NCI-H1694 treated with DMSO at 0.1 percent for 48 hours (cell line): Measurements from ENCODE around the gene LRP1B.

Experiments used
- DNase-seq: peaks from one replicate; lab custom pipeline; 2025; lab: John Stamatoyannopoulos, UW

Gene LRP1B

GRCh38 chr2:140246957-140247356, 1883.9 kb downstream of the LRP1B start:
- DNase-seq: no peak

- no peak for DNase-seq
Observed at GRCh38 chr2:140246058-140246457, 1884.8 kb downstream of the LRP1B start.

GRCh38 chr2:140242889-140243288, 1887.9 kb downstream of the LRP1B start:
- DNase-seq: no peak

DNA sequence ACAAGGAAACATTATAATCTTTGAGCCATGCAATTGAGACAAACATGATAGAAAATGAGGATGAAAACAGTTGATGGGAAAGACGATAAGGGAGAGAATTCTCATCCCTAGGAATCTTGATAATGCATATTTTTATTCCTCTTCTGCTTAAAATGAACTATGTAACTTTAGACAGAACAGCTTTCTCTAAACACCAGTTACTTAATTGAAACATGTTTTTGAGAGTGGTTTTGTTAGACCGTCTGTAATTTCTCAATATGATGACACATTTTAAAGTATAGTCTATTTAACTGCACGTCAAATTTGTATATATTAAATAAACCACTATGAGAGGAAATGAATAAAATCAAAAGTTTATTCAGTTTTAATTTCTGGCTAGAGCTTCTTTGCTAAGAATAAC, 1896.7 kb downstream of the LRP1B start:
- DNase-seq: no peak

DNA sequence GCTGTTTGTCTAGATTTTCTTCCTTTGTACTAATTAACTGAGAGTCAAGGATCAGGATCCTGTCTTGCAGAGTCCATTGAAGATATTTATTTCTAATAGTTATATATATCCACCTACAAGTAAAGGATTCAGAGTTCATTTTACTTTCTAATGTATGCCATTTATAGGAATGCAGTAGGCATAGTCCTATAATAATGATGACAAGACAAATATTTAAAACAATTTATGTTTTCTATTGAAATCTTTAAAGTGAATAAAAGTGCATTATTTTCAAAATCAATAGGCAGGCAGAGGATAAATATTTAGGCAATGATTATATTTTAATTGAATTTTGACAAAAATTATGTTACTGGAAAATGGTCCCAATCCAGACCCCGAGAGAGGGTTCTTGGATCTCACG, 1919.9 kb downstream of the LRP1B start:
- DNase-seq: no peak

- DNase-seq: no peak
Observed at GRCh38 chr2:140205093-140205492, 1925.7 kb downstream of the LRP1B start.

DNA sequence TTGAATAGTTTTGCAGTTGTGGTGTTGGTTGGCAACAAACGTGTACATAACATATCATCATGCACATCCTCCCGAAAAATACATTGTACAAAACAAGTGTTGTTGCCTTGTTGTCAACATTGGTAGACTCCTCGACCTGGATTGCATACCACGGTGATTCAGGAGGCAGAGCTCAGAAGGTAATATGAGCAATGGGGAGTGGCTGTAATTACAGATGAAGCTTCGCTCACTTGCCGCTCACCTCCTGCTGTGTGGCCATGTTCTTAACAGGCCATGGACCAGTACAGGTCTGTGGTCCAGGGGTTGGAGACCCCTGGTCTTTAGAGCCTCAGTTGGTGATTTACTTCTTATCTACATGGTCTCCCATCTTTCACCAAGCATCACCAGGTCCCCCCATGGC, 1927.5 kb downstream of the LRP1B start:
- no peak for DNase-seq

- DNase-seq: no peak
Observed at GRCh38 chr2:140201572-140201971, 1929.2 kb downstream of the LRP1B start.

DNA sequence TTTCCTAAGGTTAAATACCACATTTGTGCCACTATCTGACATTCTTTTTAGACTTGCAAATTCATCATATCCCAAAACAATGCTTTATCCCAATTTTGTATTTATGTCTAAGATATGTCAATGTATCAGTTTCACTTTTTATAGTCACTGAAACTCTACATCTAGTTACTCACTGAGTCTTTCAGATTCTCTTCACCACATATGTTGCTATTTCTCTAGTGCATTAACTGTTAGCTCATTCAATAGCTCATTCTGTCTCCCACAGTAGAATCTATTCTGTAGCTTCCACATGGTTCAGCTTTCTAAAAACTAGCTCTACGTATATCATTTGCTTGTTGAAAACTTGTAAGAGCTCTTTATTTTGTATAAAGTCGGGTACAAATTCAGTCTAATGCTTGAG, 1930.1 kb downstream of the LRP1B start:
- DNase-seq: no peak

- no peak for DNase-seq
Observed at GRCh38 chr2:140200307-140200706, 1930.5 kb downstream of the LRP1B start.

DNA sequence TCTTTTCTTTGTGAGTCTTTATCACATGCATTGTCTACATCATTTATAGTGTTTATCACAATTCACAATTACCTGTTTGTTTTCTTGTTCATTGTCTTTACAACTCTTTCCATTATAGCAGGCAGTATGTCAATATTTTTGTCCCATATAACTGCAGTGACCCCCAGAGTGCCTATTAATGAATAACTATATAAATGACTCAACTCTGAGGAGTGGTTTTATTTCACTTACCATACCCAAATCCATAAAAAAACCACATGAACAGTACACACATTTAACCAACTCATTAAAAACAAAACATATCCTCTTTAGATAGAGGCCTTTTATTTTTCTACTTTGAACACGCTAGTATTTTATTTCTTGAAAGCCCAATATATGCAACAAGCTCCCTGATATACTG, 1931.5 kb downstream of the LRP1B start:
- DNase-seq: no peak

- DNase-seq: no peak
Observed at GRCh38 chr2:140187086-140187485, 1943.7 kb downstream of the LRP1B start.

DNA sequence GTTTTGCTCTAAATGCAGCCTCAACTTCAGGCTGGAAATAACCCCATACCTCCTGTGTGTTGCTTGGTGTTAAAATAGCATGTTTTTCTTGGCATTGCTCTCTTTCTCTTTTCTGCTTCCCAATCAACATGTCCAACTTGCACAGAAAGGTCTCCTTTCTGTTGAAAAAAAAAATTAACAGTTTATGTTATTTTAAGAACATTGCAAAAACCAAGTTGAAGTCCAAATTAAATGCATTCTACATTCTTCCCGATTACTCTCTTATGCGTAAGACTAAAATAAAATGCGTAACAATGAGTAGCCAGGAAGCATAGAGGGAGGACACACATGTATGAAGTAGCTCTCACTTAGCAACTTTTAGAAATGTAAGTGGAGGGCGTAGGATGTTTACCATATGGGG, 1944.5 kb downstream of the LRP1B start:
- no peak for DNase-seq

DNA sequence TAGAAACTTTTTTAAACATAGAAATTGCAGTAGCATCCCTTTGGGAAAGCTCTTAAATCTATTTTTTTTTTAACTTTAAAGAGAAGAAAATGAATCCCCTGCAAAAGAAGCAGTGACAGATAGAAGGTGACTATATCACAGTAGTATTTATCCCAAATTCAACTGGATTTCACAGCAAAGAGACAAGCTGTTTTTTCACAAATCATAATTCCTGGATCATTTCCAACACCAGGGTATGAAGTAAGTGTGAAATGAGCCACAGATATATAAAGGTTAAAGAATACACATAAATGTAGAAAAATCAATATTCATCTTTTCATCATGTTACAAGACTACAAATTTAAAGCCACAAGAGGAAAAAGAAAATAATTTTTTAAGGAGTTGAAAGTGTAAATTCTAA, 1945.7 kb downstream of the LRP1B start:
- no peak for DNase-seq

DNA sequence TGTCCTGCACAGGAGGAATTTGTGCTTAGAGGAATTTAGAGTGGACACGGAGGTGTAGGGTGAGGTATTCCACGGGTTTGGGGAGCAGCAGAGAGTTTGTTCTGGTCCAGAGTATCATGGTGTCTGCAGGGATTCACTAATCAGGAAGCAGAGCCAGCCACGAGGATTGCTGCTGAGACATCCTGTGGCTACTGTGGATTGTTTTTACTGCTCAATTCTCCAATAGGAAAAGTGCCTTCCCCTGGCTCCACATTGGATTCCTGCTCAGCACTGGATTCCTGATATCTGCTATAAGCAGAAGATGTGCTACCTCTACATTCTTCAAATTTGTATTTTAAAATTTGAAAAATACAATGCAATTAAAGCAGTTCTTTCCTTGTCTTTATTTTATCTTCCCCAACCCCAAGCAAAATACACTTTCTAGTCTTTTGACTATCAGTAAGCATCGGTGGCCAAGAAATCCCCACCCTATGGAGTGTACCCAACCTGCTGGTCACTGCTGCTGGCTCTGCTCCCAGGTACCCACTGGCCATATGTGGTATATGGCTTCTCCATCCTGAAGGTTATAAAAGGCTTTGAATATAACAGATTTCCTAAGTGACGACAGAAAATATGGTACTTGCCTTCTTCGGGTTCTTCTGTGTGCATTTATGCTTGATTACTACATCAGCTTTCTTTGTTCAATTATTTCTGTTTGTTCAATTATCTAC, 1947.6 kb downstream of the LRP1B start:
- no peak for DNase-seq
